Measurements from ENCODE around the gene HYOU1.
A peak's percentile ranks its signal among the peaks of the same experiment; 100 is the strongest.

Gene HYOU1

DNA sequence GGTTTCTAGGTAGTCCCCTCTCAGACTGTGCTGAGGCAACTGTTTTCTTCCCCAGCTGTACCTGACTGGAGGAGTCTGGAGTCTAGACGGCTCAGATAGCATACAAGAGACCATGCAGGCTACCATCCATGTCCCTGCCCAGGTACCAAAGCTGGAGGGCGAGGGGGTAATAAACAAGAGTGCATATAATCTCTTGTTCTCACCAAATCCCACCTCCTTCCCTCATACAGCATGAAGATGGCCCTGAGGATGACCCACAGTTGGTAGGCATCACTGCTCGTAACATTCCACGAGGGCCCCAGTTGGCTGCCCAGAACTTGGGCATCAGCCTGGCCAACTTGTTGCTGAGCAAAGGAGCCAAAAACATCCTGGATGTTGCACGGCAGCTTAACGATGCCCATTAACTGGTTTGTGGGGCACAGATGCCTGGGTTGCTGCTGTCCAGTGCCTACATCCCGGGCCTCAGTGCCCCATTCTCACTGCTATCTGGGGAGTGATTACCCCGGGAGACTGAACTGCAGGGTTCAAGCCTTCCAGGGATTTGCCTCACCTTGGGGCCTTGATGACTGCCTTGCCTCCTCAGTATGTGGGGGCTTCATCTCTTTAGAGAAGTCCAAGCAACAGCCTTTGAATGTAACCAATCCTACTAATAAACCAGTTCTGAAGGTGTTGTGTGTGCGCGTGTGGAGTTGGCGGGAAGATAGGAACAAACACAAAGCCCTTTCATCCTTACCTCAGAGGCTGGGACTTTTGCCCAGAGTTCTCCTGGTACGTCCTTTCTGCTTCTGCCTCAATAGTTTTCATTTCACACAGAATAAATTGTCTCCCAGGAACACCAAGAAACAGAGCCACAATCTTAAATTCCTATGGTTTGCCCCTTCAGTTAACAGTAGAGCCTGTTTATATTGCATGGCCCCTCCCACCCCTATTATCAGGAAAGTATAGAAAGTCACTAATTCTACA lies 36.2 kb upstream of the HYOU1 start:
- Histone ChIP-seq H3K4me3 (ENCODE audit: low read depth, low read length) (peak overlapping the region; percentile 67), H3K27me3 (ENCODE audit: insufficient read depth, low read depth, severe bottlenecking) (no peaks in the 10 kb centered on the region), H3K9me3 (ENCODE audit: severe bottlenecking) (no peaks in the 10 kb centered on the region), H3K27ac (peak overlapping the region; percentile 97), H3K36me3 (peaks cover 53% of the 10 kb centered on the region)
- no peak for DNase-seq
- TF ChIP-seq, protein P1, sequence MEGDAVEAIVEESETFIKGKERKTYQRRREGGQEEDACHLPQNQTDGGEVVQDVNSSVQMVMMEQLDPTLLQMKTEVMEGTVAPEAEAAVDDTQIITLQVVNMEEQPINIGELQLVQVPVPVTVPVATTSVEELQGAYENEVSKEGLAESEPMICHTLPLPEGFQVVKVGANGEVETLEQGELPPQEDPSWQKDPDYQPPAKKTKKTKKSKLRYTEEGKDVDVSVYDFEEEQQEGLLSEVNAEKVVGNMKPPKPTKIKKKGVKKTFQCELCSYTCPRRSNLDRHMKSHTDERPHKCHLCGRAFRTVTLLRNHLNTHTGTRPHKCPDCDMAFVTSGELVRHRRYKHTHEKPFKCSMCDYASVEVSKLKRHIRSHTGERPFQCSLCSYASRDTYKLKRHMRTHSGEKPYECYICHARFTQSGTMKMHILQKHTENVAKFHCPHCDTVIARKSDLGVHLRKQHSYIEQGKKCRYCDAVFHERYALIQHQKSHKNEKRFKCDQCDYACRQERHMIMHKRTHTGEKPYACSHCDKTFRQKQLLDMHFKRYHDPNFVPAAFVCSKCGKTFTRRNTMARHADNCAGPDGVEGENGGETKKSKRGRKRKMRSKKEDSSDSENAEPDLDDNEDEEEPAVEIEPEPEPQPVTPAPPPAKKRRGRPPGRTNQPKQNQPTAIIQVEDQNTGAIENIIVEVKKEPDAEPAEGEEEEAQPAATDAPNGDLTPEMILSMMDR (IDR thresholded peaks at IDR 0.05; ENCODE audit: low read depth, low read length) = no peak

DNA sequence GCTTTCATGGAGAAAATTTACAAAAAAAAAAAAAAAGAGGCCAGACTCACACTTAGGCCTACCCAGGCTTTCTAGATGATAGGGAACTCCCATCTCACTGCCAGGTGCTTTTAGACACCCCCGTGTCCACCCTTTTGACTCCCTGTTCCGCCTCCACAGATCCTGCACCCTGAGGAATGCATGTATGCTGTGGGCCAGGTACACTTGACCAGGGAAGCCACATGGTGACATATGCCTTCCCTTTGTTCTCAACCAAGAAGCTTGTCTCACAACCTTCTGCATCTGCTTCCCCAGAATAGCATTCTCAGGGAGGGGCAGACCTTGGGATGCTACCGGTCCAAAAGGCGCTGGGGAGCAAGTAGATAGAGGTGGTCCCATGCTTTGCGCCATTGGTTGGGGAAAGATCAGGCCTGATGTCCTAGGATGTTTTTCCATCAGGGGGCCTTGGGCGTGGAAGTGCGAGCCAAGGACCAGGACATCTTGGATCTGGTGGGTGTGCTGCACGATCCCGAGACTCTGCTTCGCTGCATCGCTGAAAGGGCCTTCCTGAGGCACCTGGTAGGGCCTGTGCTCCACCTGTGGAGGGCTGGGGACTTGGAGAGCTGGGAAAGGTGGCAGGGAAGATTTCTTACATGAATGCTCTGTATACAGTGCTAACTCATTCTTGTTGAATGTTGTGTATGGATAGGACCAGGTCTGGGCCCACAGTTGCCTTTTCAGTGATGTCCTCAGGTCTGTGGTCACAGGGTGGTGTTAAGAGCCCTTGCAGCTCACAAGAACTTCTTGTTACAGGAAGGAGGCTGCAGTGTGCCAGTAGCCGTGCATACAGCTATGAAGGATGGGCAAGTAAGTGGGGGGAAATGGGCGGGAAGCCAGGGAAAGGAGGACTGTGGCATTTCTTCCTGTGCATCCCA lies 35.2 kb upstream of the HYOU1 start:
- DNase-seq = peak; percentile 16
- H3K36me3 ChIP-seq = peaks cover 43% of the 10 kb centered on the region
- H3K27me3 ChIP-seq (ENCODE audit: insufficient read depth, low read depth, severe bottlenecking) = no peaks in the 10 kb centered on the region
- TF ChIP-seq, protein P1 (IDR thresholded peaks at IDR 0.05; ENCODE audit: low read depth, low read length) = no peak
- no peaks in the 10 kb centered on the region for H3K9me3 ChIP-seq (ENCODE audit: severe bottlenecking)
- peak overlapping the region; percentile 67 for H3K4me3 ChIP-seq (ENCODE audit: low read depth, low read length)
- peak overlapping the region; percentile 97 for H3K27ac ChIP-seq

DNA sequence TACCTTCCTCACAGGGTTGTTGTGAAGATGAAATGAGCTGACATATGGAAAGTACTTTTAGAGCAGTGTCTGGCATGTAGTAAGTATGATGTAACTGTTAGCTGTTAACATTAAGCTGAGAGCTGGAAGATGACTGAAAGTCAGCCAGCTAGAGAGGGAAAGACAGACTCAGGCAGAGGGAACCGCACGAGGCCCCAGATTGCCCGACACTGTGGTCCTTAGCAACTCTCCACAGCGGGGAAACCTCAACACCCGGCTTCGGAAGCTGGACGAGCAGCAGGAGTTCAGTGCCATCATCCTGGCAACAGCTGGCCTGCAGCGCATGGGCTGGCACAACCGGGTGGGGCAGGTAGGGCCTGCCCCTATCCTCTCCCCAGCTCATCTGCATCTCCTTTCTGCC lies 34.2 kb upstream of the HYOU1 start:
- no peaks in the 10 kb centered on the region for H3K9me3 ChIP-seq (ENCODE audit: severe bottlenecking)
- DNase-seq = peak; percentile 16
- H3K36me3 ChIP-seq = peaks cover 33% of the 10 kb centered on the region
- H3K27ac ChIP-seq = 0 out of 2 replicates have a peak overlapping the region, but pooled peaks have one; percentile 97
- TF ChIP-seq, protein P1 (IDR thresholded peaks at IDR 0.05; ENCODE audit: low read depth, low read length) = no peak
- no peaks in the 10 kb centered on the region for H3K27me3 ChIP-seq (ENCODE audit: insufficient read depth, low read depth, severe bottlenecking)
- H3K4me3 ChIP-seq (ENCODE audit: low read depth, low read length) = no peak overlapping the region

DNA sequence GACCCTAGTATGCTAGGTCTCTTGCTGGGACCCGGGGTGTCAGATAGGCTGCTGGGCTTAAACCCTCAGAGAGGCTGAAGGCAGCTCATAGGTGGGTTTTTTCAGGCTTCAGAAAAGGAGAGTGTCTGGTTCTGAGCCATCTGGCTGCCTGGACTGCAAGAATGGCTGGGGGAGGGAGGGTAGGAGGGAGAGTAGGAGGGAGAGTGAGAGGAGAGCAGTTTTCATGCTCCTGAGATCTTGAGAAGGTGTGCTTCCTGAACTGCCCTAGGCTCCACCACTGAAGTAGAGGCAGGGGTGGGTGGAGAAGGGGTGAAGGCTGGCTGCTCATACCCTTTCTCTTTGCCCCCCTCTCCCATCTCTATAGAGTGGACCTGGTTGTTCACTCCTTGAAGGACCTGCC lies 32.3 kb upstream of the HYOU1 start:
- Histone ChIP-seq H3K27ac (peak overlapping the region; percentile 81), H3K36me3 (peaks cover 25% of the 10 kb centered on the region), H3K9me3 (ENCODE audit: severe bottlenecking) (no peaks in the 10 kb centered on the region), H3K4me3 (ENCODE audit: low read depth, low read length) (peak overlapping the region; percentile 27), H3K27me3 (ENCODE audit: insufficient read depth, low read depth, severe bottlenecking) (no peaks in the 10 kb centered on the region)
- DNase-seq = peak; percentile 78
- TF ChIP-seq, protein P1 (IDR thresholded peaks at IDR 0.05; ENCODE audit: low read depth, low read length) = no peak

DNA sequence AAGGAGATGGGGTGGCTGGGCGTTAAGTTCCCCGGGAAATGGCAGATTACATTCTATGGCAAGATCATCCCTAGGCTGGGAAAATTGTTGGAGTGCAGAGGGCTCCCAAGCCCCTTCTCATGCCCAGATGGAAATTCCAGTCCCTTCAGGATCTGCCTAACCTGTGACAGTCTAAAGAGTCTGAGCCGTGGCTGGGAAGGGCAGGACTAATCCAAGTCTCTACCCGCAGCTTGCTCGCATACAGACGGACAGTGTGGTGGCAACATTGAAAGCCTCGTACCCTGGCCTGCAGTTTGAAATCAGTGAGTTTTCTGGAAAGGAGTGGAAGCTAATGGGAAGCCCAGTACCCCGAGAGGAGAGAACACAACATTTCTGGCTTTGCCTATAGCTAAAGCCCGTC lies 31.4 kb upstream of the HYOU1 start:
- DNase-seq = peak; percentile 52
- H3K4me3 ChIP-seq (ENCODE audit: low read depth, low read length) = peak overlapping the region; percentile 27
- TF ChIP-seq, protein P1 (IDR thresholded peaks at IDR 0.05; ENCODE audit: low read depth, low read length) = no peak

More for the DNA sequence above, 31.4 kb upstream of the HYOU1 start:
- H3K27ac ChIP-seq = peak overlapping the region; percentile 81
- no peaks in the 10 kb centered on the region for H3K27me3 ChIP-seq (ENCODE audit: insufficient read depth, low read depth, severe bottlenecking)
- no peaks in the 10 kb centered on the region for H3K9me3 ChIP-seq (ENCODE audit: severe bottlenecking)
- H3K36me3 ChIP-seq = peaks cover 16% of the 10 kb centered on the region
